GM23248 (cell line): Measurements from ENCODE around the gene BAHD1. TPM values are rescaled to one million over a fixed set of nuclear protein-coding genes. Genes with fewer than 3 reads are reported as not detected.

Source experiments
- DNase-seq: peaks from one replicate; pipeline ENCODE4 v3.0.0-alpha.2; 2015
- H2AFZ ChIP-seq: fragments of 200-600 bp; sonication (generic); 2 replicates; pipeline ENCODE4 v1.6.1; 2016; ENCODE audit warnings: antibody characterized with exemption
- H3F3A ChIP-seq: fragments of 200-600 bp; sonication (generic); 2 replicates; pipeline ENCODE4 v1.6.1; 2016; ENCODE audit warnings: mild to moderate bottlenecking, antibody characterized with exemption, mixed run types; ENCODE audit not compliant: insufficient read depth
- H3K27ac ChIP-seq: fragments of 200-600 bp; sonication (generic); 2 replicates; pipeline ENCODE4 v1.5.1; 2016; ENCODE audit warnings: mild to moderate bottlenecking
- H3K27me3 ChIP-seq: fragments of 200-600 bp; sonication (generic); replicated peaks from 2 replicates; pipeline ENCODE4 v1.6.1; 2016; ENCODE audit warnings: mild to moderate bottlenecking; ENCODE audit not compliant: insufficient read depth
- H3K36me3 ChIP-seq: fragments of 200-600 bp; sonication (generic); 2 replicates; pipeline ENCODE4 v1.6.1; 2016; ENCODE audit warnings: low read depth, mild to moderate bottlenecking
- H3K4me1 ChIP-seq: fragments of 200-600 bp; sonication (generic); 2 replicates; pipeline ENCODE4 v1.6.1; 2016; ENCODE audit warnings: mild to moderate bottlenecking; ENCODE audit not compliant: insufficient read depth
- H3K4me2 ChIP-seq: fragments of 200-600 bp; sonication (generic); one replicate; pipeline ENCODE4 v1.6.1; 2016; ENCODE audit warnings: mild to moderate bottlenecking; ENCODE audit not compliant: unreplicated experiment
- H3K4me3 ChIP-seq: fragments of 200-600 bp; sonication (generic); 2 replicates; pipeline ENCODE4 v1.5.1; 2016; ENCODE audit warnings: mild to moderate bottlenecking
- H3K79me2 ChIP-seq: fragments of 200-600 bp; sonication (generic); 2 replicates; pipeline ENCODE4 v1.6.1; 2016; ENCODE audit warnings: mild to moderate bottlenecking; ENCODE audit not compliant: insufficient read depth
- H3K9ac ChIP-seq: fragments of 200-600 bp; sonication (generic); 2 replicates; pipeline ENCODE4 v1.6.1; 2016; ENCODE audit warnings: mild to moderate bottlenecking
- H3K9me2 ChIP-seq: fragments of 200-600 bp; sonication (generic); 2 replicates; pipeline ENCODE4 v1.6.1; 2016; ENCODE audit warnings: mixed run types, mild to moderate bottlenecking, moderate library complexity; ENCODE audit not compliant: insufficient read depth
- H3K9me3 ChIP-seq: fragments of 200-600 bp; sonication (generic); one replicate; pipeline ENCODE4 v1.6.1; 2017; ENCODE audit warnings: low read depth
- H4K20me1 ChIP-seq: fragments of 200-600 bp; sonication (generic); 2 replicates; pipeline ENCODE4 v1.6.0; 2016; ENCODE audit not compliant: insufficient read depth
- EZH2 ChIP-seq: fragments of 200-600 bp; sonication (generic); IDR thresholded peaks from 2 replicates; pipeline ENCODE4 v1.6.1; 2018; ENCODE audit warnings: antibody characterized with exemption, mild to moderate bottlenecking; ENCODE audit not compliant: insufficient read depth, poor library complexity, severe bottlenecking
- EZH2phosphoT487 ChIP-seq: fragments of 200-600 bp; sonication (generic); IDR thresholded peaks from 2 replicates; pipeline ENCODE4 v1.6.1; 2018; ENCODE audit warnings: antibody characterized with exemption, moderate library complexity, mild to moderate bottlenecking, low read depth; ENCODE audit not compliant: insufficient read depth
- WGBS, 2 experiments: methylation state at CpG; one replicate each; pipeline ENCODE4 v1.1.6; 2015 to 2017; ENCODE audit warnings: low lambda C conversion rate in 2 of 2, low coverage in 1 of 2; ENCODE audit errors: missing lambda C conversion rate in 2 of 2; 5-methylcytosine and 5-hydroxymethylcytosine counted together
- in situ Hi-C: fragments of 300-500 bp; cut with MboI; formaldehyde crosslinking; loops from 2 replicates; pipeline ENCODE4 v1.15.0; 2020
- polyA plus RNA-seq: library from polyadenylated mRNA; unstranded; fragments of >200 nt; fragmentation: Nextera tagmentation; extraction: Ambion mirVana; gene quantifications from 2 replicates; pipeline ENCODE4 v1.2.1, GENCODE V29; 2016
- total RNA-seq: library from RNA; depleted of rRNA; stranded (reverse); fragments of >200 nt; shearing (Covaris generic); gene quantifications from 2 replicates; pipeline ENCODE4 v1.2.3, GENCODE V29; 2014

The BAHD1 gene
- total and polyA plus RNA-seq, 2 experiments from 2014 or later, result 2.3 to 10.3 TPM

- peaks cover 10% of the 10 kb centered on the region for H4K20me1 ChIP-seq
- WGBS, 2 experiments, result 50 to 55% methylated on average over 9 of the region's 9 CpGs
- H3K79me2 ChIP-seq, result peaks cover 89% of the 10 kb centered on the region
- no peak overlapping the region for H3K4me3 ChIP-seq
- no peaks in the 10 kb centered on the region for H3K27me3 ChIP-seq
- TF ChIP-seq EZH2 (no peak), EZH2phosphoT487 (no peak)
- DNase-seq, result peak; percentile 69
- H3K27ac ChIP-seq, result peak overlapping the region; percentile 35; the same call in 1 of the 2 replicates
- no peaks in the 10 kb centered on the region for H3K36me3 ChIP-seq
- no peaks in the 10 kb centered on the region for H3K9me3 ChIP-seq
- H3K9ac ChIP-seq, result peak overlapping the region; percentile 3; the same call in 1 of the 2 replicates
- no peak overlapping the region for H2AFZ ChIP-seq
- in situ Hi-C loops, result no loop called here
- H3K9me2 ChIP-seq, result no peaks in the 10 kb centered on the region
- H3F3A ChIP-seq, result no peaks in the 10 kb centered on the region
- peaks cover 17% of the 10 kb centered on the region for H3K4me1 ChIP-seq
- H3K4me2 ChIP-seq, result peak overlapping the region; percentile 39
These were observed 14.2 kb downstream of the BAHD1 start for GRCh38 chr15:40454904-40455391.

- Histone ChIP-seq H3K27me3 (no peaks in the 10 kb centered on the region), H3K4me1 (peaks cover 17% of the 10 kb centered on the region), H3K4me3 (no peak overlapping the region), H3K79me2 (peaks cover 85% of the 10 kb centered on the region), H3K36me3 (no peaks in the 10 kb centered on the region), H4K20me1 (peaks cover 2% of the 10 kb centered on the region), H3K9me3 (no peaks in the 10 kb centered on the region), H2AFZ (no peak overlapping the region), H3K4me2 (no peak overlapping the region), H3K27ac (no peak overlapping the region), H3F3A (no peaks in the 10 kb centered on the region), H3K9me2 (no peaks in the 10 kb centered on the region), H3K9ac (no peak overlapping the region)
- in situ Hi-C loops, result no loop called here
- no peak for DNase-seq
- WGBS, 2 experiments, result 65 to 69% methylated on average over 7 of the region's 7 CpGs
- TF ChIP-seq EZH2phosphoT487 (no peak), EZH2 (no peak)
These were observed 15.6 kb downstream of the BAHD1 start for GRCh38 chr15:40456299-40456712.

GRCh38 chr15:40456738-40457137 lies 16.0 kb downstream of the BAHD1 start:
- H3K4me3 ChIP-seq, result no peak overlapping the region
- no peak overlapping the region for H3K9ac ChIP-seq
- peaks cover 17% of the 10 kb centered on the region for H3K4me1 ChIP-seq
- H3K4me2 ChIP-seq, result no peak overlapping the region
- in situ Hi-C loops, result no loop called here
- H3K36me3 ChIP-seq, result no peaks in the 10 kb centered on the region
- no peak for DNase-seq
- no peaks in the 10 kb centered on the region; the same call in 1 of the 2 replicates for H4K20me1 ChIP-seq
- 78 to 80% methylated on average over 4 of the region's 4 CpGs for WGBS, 2 experiments
- H3K27me3 ChIP-seq, result no peaks in the 10 kb centered on the region
- TF ChIP-seq EZH2phosphoT487, result no peak
- no peak for TF ChIP-seq EZH2
- H3K9me3 ChIP-seq, result no peaks in the 10 kb centered on the region
- H3F3A ChIP-seq, result no peaks in the 10 kb centered on the region
- H2AFZ ChIP-seq, result no peak overlapping the region
- peaks cover 81% of the 10 kb centered on the region for H3K79me2 ChIP-seq
- H3K9me2 ChIP-seq, result no peaks in the 10 kb centered on the region
- H3K27ac ChIP-seq, result no peak overlapping the region

- H3K9me2 ChIP-seq, result no peaks in the 10 kb centered on the region
These were observed 18.0 kb downstream of the BAHD1 start for GRCh38 chr15:40458495-40459371.

More at GRCh38 chr15:40458495-40459371, 18.0 kb downstream of the BAHD1 start:
- H3K4me3 ChIP-seq, result no peak overlapping the region
- H3K27me3 ChIP-seq, result no peaks in the 10 kb centered on the region
- H3K4me2 ChIP-seq, result no peak overlapping the region
- in situ Hi-C loops, result no loop called here
- H4K20me1 ChIP-seq, result no peaks in the 10 kb centered on the region; the same call in 1 of the 2 replicates
- no peak overlapping the region for H3K9ac ChIP-seq
- no peaks in the 10 kb centered on the region for H3K9me3 ChIP-seq
- TF ChIP-seq EZH2phosphoT487 (no peak), EZH2 (no peak)
- 90 to 91% methylated on average over 37 of the region's 37 CpGs for WGBS, 2 experiments
- no peak overlapping the region for H2AFZ ChIP-seq
- no peaks in the 10 kb centered on the region for H3F3A ChIP-seq
- no peak for DNase-seq
- peaks cover 63% of the 10 kb centered on the region for H3K79me2 ChIP-seq
- peaks cover 17% of the 10 kb centered on the region for H3K4me1 ChIP-seq
- H3K36me3 ChIP-seq, result no peaks in the 10 kb centered on the region
- H3K27ac ChIP-seq, result no peak overlapping the region
